Breast epithelium (tissue), 4 donors: Measurements from ENCODE around the gene SF1. TPM values are rescaled to one million over a fixed set of nuclear protein-coding genes. Genes with fewer than 3 reads are reported as not detected.

Source experiments
- DNase-seq, 2 donors: peaks; one replicate each; pipeline ENCODE4 v3.0.0-alpha.2; 2019; ENCODE audit warnings: low spot score in 2 of 2
- H3K27ac ChIP-seq, 2 donors: fragments of 200-600 bp; sonication (generic) in 1 of 2; one replicate each; pipeline ENCODE4 v1.5.1; 2016 to 2019; ENCODE audit warnings: mild to moderate bottlenecking in 1 of 2
- H3K27me3 ChIP-seq, 2 donors: fragments of 200-600 bp; sonication (generic) in 1 of 2; one replicate each; pipeline versions ENCODE4 v1.5.1 to v1.6.0; 2017 to 2019; ENCODE audit warnings: control low read depth in 1 of 2, mild to moderate bottlenecking in 1 of 2
- H3K36me3 ChIP-seq: fragments of 200-600 bp; one replicate; pipeline ENCODE4 v1.5.1; 2019
- H3K4me1 ChIP-seq, 2 donors: fragments of 200-600 bp; sonication (generic); one replicate each; pipeline ENCODE4 v1.5.1; 2016 to 2019; ENCODE audit warnings: control low read depth in 1 of 2
- H3K4me3 ChIP-seq, 3 donors: fragments of 200-600 bp; sonication (generic); 1 replicate in 2 of 3; 2 replicates in 1 of 3; pipeline ENCODE4 v1.5.1; 2016 to 2019; ENCODE audit warnings: mild to moderate bottlenecking in 3 of 3, moderate library complexity in 2 of 3
- H3K9me3 ChIP-seq, 2 donors: fragments of 200-600 bp; sonication (generic) in 1 of 2; one replicate each; pipeline ENCODE4 v1.5.1; 2016 to 2019; ENCODE audit warnings: control low read depth in 1 of 2
- POLR2A ChIP-seq: fragments of 450-650 bp; IDR thresholded peaks from one replicate; pipeline ENCODE4 v1.6.1; 2016; ENCODE audit warnings: antibody characterized with exemption, mild to moderate bottlenecking, moderate library complexity
- POLR2AphosphoS5 ChIP-seq, 3 donors: sonication (generic); formaldehyde crosslinking; IDR thresholded peaks; one replicate each; pipeline ENCODE4 v1.6.1; 2017; ENCODE audit warnings: antibody characterized with exemption in 3 of 3
- intact Hi-C: fragments of 100-400 bp; cut with DNase I; formaldehyde crosslinking; loops from one replicate; pipeline ENCODE4 v1.15.1; 2023; ENCODE audit warnings: low total_unique reads
- total RNA-seq, 3 donors: library from RNA; depleted of rRNA; stranded (reverse); fragments of >200 nt; gene quantifications; one replicate each; pipeline ENCODE4 v1.1.0, GENCODE V29; 2016
- TF ChIP-seq, protein P1 (sequence below), 3 donors: fragments of 450-650 bp; IDR thresholded peaks; one replicate each; pipeline ENCODE4 v1.5.1; 2016 to 2017; ENCODE audit warnings: antibody characterized with exemption in 3 of 3, mild to moderate bottlenecking in 3 of 3, moderate library complexity in 3 of 3

SF1 gene
- total RNA-seq, 3 donors from 2014 or later: 264 to 293 (median 277) TPM

DNA sequence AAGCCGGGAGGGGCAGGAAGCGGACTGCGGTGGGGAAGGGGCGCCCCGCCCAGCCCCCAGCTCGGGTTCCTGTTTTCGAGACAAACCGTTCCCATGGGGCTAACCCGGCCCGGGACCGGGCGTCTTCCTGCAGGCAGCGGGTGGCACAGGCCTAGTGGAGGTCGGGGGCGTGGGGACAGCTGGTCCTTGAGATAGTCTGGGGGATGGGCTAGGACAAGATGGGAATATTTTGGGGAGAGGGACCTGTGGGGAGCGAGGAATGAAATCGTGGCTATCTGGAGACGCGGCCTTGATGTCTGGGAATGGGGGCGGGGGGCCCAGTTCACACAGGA is 33.2 kb downstream of the SF1 start:
- Histone ChIP-seq H3K4me3 (peak overlapping the region; percentile 52 to 73 (median 58)), H3K4me1 (peaks cover 15 to 17% of the 10 kb centered on the region in 2 donors), H3K36me3 (no peaks in the 10 kb centered on the region), H3K9me3 (no peaks in the 10 kb centered on the region), H3K27ac (peak overlapping the region; percentile 75 to 92), H3K27me3 (peaks cover 0 to 22% of the 10 kb centered on the region in 2 donors)
- DNase-seq: peak in 1 of 2 donors; percentile 61
- intact Hi-C loops: no loop called here
- TF ChIP-seq POLR2A: no peak
- TF ChIP-seq POLR2AphosphoS5 (IDR thresholded peaks at IDR 0.05): peak in 1 of 3 donors; percentile 15

DNA sequence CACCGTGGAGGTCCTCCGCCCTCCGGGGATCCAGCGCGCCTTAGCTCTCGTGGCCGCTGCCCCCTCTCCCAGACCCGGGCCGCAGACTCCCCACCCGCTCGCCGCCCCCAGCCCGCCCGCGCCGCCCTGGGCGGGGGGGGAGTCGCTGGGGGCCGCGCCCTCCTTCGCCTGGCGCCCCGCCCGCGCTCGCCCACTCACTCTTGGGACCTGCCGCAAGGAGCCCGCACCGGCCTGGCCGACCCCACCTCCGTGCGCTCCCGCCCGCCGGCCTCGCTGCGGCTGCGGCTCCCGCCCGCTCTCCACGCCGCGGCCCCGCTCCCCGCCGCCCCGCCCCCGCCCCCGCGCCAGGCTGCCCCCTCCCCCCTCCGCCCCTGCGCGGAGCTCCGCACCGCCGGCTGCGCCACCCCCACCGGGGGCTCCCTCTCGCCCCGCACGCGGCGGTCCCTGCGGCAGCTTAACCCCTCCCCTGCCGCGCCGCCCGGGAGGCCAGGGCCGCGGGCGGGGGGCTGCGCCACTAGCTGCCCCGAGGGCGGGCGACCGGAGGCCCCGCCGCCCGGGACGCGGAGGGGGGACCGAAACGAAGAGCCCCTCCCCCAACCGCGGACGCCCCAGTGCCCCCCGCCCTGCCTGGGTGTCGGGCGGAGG is 33.7 kb downstream of the SF1 start:
- Histone ChIP-seq H3K9me3 (no peaks in the 10 kb centered on the region), H3K4me1 (peaks cover 15 to 17% of the 10 kb centered on the region in 2 donors), H3K27me3 (peaks cover 0 to 22% of the 10 kb centered on the region in 2 donors), H3K4me3 (peak overlapping the region; percentile 52 to 73 (median 58)), H3K36me3 (no peaks in the 10 kb centered on the region), H3K27ac (peak overlapping the region; percentile 75 to 92)
- intact Hi-C loops: no loop called here
- TF ChIP-seq POLR2A (no peak), POLR2AphosphoS5 (IDR thresholded peaks at IDR 0.05) (no peak)
- TF ChIP-seq, protein P1, sequence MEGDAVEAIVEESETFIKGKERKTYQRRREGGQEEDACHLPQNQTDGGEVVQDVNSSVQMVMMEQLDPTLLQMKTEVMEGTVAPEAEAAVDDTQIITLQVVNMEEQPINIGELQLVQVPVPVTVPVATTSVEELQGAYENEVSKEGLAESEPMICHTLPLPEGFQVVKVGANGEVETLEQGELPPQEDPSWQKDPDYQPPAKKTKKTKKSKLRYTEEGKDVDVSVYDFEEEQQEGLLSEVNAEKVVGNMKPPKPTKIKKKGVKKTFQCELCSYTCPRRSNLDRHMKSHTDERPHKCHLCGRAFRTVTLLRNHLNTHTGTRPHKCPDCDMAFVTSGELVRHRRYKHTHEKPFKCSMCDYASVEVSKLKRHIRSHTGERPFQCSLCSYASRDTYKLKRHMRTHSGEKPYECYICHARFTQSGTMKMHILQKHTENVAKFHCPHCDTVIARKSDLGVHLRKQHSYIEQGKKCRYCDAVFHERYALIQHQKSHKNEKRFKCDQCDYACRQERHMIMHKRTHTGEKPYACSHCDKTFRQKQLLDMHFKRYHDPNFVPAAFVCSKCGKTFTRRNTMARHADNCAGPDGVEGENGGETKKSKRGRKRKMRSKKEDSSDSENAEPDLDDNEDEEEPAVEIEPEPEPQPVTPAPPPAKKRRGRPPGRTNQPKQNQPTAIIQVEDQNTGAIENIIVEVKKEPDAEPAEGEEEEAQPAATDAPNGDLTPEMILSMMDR (IDR thresholded peaks at IDR 0.05): no peak
- no peak for DNase-seq

DNA sequence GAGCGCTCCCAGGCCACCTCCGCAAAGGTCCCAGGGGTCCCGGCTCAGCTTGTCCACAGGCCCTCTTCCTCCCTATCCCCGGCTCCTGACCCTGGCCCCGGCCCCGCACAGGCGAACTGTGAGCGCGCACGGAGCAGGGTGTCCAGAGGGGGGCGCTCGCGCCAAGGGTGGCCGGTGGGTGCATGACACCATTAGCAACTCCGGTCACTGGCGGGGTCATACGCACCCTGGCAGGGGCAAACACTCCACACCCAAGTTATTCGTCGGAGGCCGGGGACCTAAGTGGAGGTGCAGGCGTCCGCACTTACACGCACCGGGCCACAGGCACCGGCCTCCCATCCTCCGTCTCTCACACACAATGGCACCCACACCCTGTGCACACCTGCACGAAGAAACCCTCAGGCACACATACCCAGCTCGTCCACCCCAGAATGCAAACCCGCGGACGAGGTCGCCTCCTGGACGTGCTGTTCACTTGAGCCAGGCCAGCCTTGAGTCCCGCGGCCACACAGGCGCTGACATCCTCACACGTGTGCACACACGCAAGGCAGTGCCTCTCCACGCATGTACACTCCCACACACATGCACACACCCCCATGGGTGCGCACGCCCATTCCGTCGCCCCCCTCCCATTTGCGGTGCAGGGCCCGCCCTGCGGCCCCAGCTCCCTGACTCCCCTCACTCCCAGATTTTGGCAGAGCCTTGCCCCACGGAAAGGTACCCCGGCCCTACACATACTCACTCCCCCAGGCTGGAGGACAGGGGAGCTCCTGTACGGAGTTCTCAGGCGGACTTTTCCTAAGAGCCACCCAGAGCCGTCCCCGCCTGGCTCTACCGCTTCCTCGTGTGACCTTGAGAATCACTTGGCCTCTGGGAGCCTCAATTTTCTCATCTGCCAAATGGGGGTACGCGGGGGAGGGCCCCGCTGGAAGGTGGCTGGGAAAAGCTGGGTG is 34.5 kb downstream of the SF1 start, which contains the start of gene RASGRP2:
TSS of gene RASGRP2 (minus strand) at position 552 of the 953 bp plus-strand sequence. CDS start 1,276 bp downstream, outside the sequence.
- no peaks in the 10 kb centered on the region for H3K9me3 ChIP-seq
- TF ChIP-seq POLR2A (no peak), POLR2AphosphoS5 (IDR thresholded peaks at IDR 0.05) (peak in 1 of 3 donors; percentile 31)
- TF ChIP-seq, protein P1 (IDR thresholded peaks at IDR 0.05): peak; percentile 32 to 51 (median 43)
- DNase-seq: peak; percentile 53 to 69
- peaks cover 0 to 22% of the 10 kb centered on the region in 2 donors for H3K27me3 ChIP-seq
- H3K4me1 ChIP-seq: peaks cover 15 to 17% of the 10 kb centered on the region in 2 donors
- peak within 1 kb of the TSS; percentile 52 to 73 (median 58) for H3K4me3 ChIP-seq
- peak within 1 kb of the TSS; percentile 75 to 92 for H3K27ac ChIP-seq
- intact Hi-C loops: loop anchor here (1.0 kb wide), 1 partner anchor 27 kb away; no protein-coding TSS in a partner anchor
- no peaks in the 10 kb centered on the region for H3K36me3 ChIP-seq

DNA sequence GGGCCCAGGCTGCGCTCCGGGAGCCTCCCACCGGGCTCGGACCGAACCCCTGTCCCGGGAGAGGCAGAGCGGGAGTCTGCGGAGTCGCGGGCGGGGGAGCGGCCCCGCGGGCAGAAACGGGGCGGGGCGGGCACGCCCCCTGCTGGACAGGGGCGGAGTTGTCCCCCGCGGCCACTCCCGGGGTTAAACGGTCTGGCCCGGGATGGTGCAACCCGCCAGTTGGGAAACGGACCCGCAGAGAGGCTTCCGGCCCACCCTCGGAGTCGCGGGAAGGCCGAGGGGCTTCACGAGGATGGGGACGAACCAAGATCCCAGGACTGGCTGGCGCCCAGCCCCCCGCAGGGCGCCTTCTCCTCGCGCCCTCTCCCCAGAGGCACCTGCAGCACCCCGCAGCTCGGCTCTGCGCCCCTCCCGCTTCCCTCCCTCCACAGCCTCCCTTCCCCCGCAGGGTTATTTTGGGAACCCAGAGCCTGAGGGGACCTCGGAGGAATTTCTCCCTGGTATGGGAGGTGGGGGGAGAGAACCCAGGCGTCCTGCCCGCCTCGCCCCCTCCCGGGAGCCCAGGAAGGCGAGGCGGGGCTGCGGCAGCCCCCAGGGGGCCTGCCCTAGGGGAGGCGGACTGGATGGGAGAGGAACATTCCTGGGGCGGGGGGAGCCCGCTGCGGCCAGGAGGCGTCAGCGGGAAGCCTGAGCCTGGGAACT is 35.3 kb downstream of the SF1 start:
- Histone ChIP-seq H3K27ac (peak overlapping the region; percentile 48 to 92), H3K4me1 (peaks cover 15 to 17% of the 10 kb centered on the region in 2 donors), H3K9me3 (no peaks in the 10 kb centered on the region), H3K36me3 (no peaks in the 10 kb centered on the region), H3K27me3 (peaks cover 0 to 22% of the 10 kb centered on the region in 2 donors), H3K4me3 (peak overlapping the region; percentile 52 to 73 (median 58))
- peak; percentile 17 for TF ChIP-seq POLR2A
- peak in 1 of 3 donors; percentile 55 for TF ChIP-seq POLR2AphosphoS5 (IDR thresholded peaks at IDR 0.05)
- TF ChIP-seq, protein P1 (IDR thresholded peaks at IDR 0.05): peak; percentile 46 to 75 (median 49)
- intact Hi-C loops: loop anchor here (1.0 kb wide), 1 partner anchor 26 kb away; no protein-coding TSS in a partner anchor
- no peak for DNase-seq
